Measurements from ENCODE around the gene GPRC5B.

- TF ChIP-seq, protein P1, sequence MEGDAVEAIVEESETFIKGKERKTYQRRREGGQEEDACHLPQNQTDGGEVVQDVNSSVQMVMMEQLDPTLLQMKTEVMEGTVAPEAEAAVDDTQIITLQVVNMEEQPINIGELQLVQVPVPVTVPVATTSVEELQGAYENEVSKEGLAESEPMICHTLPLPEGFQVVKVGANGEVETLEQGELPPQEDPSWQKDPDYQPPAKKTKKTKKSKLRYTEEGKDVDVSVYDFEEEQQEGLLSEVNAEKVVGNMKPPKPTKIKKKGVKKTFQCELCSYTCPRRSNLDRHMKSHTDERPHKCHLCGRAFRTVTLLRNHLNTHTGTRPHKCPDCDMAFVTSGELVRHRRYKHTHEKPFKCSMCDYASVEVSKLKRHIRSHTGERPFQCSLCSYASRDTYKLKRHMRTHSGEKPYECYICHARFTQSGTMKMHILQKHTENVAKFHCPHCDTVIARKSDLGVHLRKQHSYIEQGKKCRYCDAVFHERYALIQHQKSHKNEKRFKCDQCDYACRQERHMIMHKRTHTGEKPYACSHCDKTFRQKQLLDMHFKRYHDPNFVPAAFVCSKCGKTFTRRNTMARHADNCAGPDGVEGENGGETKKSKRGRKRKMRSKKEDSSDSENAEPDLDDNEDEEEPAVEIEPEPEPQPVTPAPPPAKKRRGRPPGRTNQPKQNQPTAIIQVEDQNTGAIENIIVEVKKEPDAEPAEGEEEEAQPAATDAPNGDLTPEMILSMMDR (IDR thresholded peaks at IDR 0.05), result no peak
- TF ChIP-seq POLR2A (IDR thresholded peaks at IDR 0.05; ENCODE audit: low read depth), result no peak
These were observed 24.2 kb downstream of the GPRC5B start for GRCh38 chr16:19860166-19861041.
